Spleen (tissue), 11 donors: ENCODE results near the gene PITRM1. TPM values are rescaled to one million over a fixed set of nuclear protein-coding genes. Genes with fewer than 3 reads are reported as not detected.

Experiments used
- DNase-seq: peaks from one replicate; pipeline ENCODE4 v3.0.0-alpha.2; 2020
- H3K27ac ChIP-seq, 8 donors: fragments of 200-600 bp; sonication (generic) in 7 of 8; 1 replicate in 4 of 8; 2 replicates in 4 of 8; pipeline versions ENCODE4 v1.5.0 to v1.8.0; 2016 to 2021; ENCODE audit warnings: inconsistent platforms in 4 of 8, mild to moderate bottlenecking in 4 of 8, moderate library complexity in 1 of 8
- H3K27me3 ChIP-seq, 7 donors: fragments of 200-600 bp; sonication (generic) in 6 of 7; replicated peaks in 1 of 7; 1 replicate in 4 of 7; 2 replicates in 3 of 7; pipeline versions ENCODE4 v1.5.0 to v1.8.0; 2016 to 2021; ENCODE audit warnings: inconsistent platforms in 3 of 7, mild to moderate bottlenecking in 1 of 7
- H3K36me3 ChIP-seq, 6 donors: fragments of 200-600 bp; sonication (generic) in 5 of 6; 1 replicate in 4 of 6; 2 replicates in 2 of 6; pipeline versions ENCODE4 v1.5.0 to v1.8.0; 2016 to 2021; ENCODE audit warnings: inconsistent platforms in 2 of 6
- H3K4me1 ChIP-seq, 6 donors: fragments of 200-600 bp; sonication (generic) in 5 of 6; 1 replicate in 3 of 6; 2 replicates in 3 of 6; pipeline versions ENCODE4 v1.5.0 to v1.8.0; 2016 to 2021; ENCODE audit warnings: inconsistent platforms in 3 of 6
- H3K4me3 ChIP-seq, 8 donors: fragments of 200-600 bp; sonication (generic) in 7 of 8; 1 replicate in 4 of 8; 2 replicates in 4 of 8; pipeline versions ENCODE4 v1.5.0 to v1.8.0; 2016 to 2021; ENCODE audit warnings: inconsistent platforms in 4 of 8, mild to moderate bottlenecking in 4 of 8, moderate library complexity in 2 of 8
- H3K9me3 ChIP-seq, 8 donors: fragments of 200-600 bp; sonication (generic) in 7 of 8; 1 replicate in 4 of 8; 2 replicates in 4 of 8; pipeline versions ENCODE4 v1.5.0 to v1.8.0; 2016 to 2021; ENCODE audit warnings: inconsistent platforms in 4 of 8
- POLR2A ChIP-seq, 3 donors: fragments of 450-650 bp; IDR thresholded peaks; one replicate each; pipeline ENCODE4 v1.5.1; 2017; ENCODE audit warnings: antibody characterized with exemption in 3 of 3, mild to moderate bottlenecking in 1 of 3
- POLR2AphosphoS5 ChIP-seq, 3 donors: sonication (generic); formaldehyde crosslinking; IDR thresholded peaks; one replicate each; pipeline ENCODE4 v1.5.1; 2017; ENCODE audit warnings: antibody characterized with exemption in 3 of 3
- WGBS, 5 donors: extraction: QIAGEN DNeasy Blood & Tissue Kit in 3 of 5; methylation state at CpG; one replicate each; pipeline versions ENCODE4 v1.1.5 to v1.1.7; 2013 to 2018; 5-methylcytosine and 5-hydroxymethylcytosine counted together
- intact Hi-C: fragments of 100-400 bp; cut with DNase I; formaldehyde crosslinking; loops from one replicate; pipeline ENCODE4 v1.15.0; 2023; ENCODE audit warnings: low total_unique reads
- polyA plus RNA-seq, 3 donors: library from polyadenylated mRNA; stranded (reverse); fragments of 200-250 nt; gene quantifications; one replicate each; pipeline ENCODE4 v1.2.1, GENCODE V29; 2013
- total RNA-seq, 7 donors: library from RNA; depleted of rRNA in 3 of 7; stranded (reverse); fragments of >200 nt in 3 of 7; fragmentation: NEBNext Ultra II Directional in 4 of 7; extraction: Animal tissue kit (Norgen Biotek cat#: 25700) in 4 of 7; gene quantifications; one replicate each; pipeline versions ENCODE4 v1.1.0 to v1.2.1, GENCODE V29; 2016 to 2021
- TF ChIP-seq, protein P1 (sequence below), 11 experiments: fragments of 200-600 bp in 7 of 11; fragments of 450-650 bp in 4 of 11; sonication (generic) in 4 of 11; IDR thresholded peaks in 8 of 11; conservative IDR thresholded peaks in 3 of 11; 1 replicate in 7 of 11; 2 replicates in 4 of 11; pipeline versions ENCODE4 v1.4.0 to v1.8.0; 2016 to 2021; ENCODE audit warnings: antibody characterized with exemption in 11 of 11, inconsistent platforms in 4 of 11, mild to moderate bottlenecking in 1 of 11
- donor health status: healthy with polysubstance abuse.
- donor health status: DM: no; HTN: no; CAD: no; lungs with moderate emphysema.
- donor health status: DM: no; HTN: no; CAD: no.
- donor health status: Bipolar disorder and iron deficiency.
- donor health status: healthy.
- donor health status: DM: no; HTN: no; CAD: no.
- donor health status: DM: yes; HTN: yes; CAD: no.

The PITRM1 gene
- total and polyA plus RNA-seq, 10 donors: 38.5 to 63.2 (median 52.0) TPM

DNA sequence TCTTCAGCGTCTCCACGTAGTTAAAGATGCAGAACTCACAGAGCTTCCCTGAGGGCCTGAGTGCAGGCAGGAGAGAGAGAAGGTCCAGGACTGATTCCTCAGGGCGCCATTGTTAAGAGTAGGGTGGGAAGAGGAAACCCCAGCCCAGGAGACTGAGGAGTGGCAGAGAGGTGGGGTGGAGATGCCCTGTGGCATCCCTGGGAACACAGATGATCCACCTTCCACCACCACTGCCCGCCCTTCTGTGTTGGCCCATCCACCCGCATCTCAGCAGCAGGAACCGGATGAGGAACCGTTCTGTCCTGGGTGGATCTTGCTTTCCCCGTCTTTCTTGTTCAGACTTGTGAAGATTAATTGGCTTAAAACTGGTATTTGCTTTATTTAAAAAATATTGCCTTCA lies 56.9 kb downstream of the PITRM1 start:
- Histone ChIP-seq H3K4me3 (no peak overlapping the region), H3K27ac (no peak overlapping the region), H3K9me3 (no peaks in the 10 kb centered on the region), H3K4me1 (no peaks in the 10 kb centered on the region), H3K36me3 (peaks cover 0 to 92% (median 42%) of the 10 kb centered on the region in 6 donors), H3K27me3 (no peaks in the 10 kb centered on the region)
- 89 to 97% (median 95%) methylated on average over 8 of the region's 8 CpGs for WGBS, 5 donors
- TF ChIP-seq, protein P1, sequence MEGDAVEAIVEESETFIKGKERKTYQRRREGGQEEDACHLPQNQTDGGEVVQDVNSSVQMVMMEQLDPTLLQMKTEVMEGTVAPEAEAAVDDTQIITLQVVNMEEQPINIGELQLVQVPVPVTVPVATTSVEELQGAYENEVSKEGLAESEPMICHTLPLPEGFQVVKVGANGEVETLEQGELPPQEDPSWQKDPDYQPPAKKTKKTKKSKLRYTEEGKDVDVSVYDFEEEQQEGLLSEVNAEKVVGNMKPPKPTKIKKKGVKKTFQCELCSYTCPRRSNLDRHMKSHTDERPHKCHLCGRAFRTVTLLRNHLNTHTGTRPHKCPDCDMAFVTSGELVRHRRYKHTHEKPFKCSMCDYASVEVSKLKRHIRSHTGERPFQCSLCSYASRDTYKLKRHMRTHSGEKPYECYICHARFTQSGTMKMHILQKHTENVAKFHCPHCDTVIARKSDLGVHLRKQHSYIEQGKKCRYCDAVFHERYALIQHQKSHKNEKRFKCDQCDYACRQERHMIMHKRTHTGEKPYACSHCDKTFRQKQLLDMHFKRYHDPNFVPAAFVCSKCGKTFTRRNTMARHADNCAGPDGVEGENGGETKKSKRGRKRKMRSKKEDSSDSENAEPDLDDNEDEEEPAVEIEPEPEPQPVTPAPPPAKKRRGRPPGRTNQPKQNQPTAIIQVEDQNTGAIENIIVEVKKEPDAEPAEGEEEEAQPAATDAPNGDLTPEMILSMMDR (IDR thresholded peaks at IDR 0.05 in 8 of 11, conservative IDR thresholded peaks at IDR 0.05 in 3 of 11): no peak
- intact Hi-C loops: no loop called here
- DNase-seq: no peak

DNA sequence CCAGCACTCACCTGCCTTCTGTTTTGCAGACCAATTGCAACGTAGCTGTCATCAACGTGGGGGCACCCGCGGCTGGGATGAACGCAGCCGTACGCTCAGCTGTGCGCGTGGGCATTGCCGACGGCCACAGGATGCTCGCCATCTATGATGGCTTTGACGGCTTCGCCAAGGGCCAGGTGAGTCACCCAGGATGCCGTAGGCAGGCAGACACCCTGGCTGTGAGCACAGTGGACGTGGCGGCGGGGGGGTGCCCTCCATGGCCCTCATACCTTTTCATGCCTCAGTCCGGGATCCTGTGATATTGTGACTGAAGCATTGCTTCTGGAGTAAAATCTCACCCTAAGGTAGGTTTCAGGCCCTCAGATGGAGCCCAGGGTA lies 59.2 kb downstream of the PITRM1 start:
- Histone ChIP-seq H3K9me3 (no peaks in the 10 kb centered on the region), H3K27me3 (no peaks in the 10 kb centered on the region), H3K4me1 (no peaks in the 10 kb centered on the region), H3K4me3 (no peak overlapping the region), H3K27ac (no peak overlapping the region), H3K36me3 (peaks cover 0 to 95% (median 52%) of the 10 kb centered on the region in 6 donors)
- no peak for DNase-seq
- WGBS, 5 donors: 88 to 97% (median 96%) methylated on average over 7 to 19 of the region's 19 CpGs
- TF ChIP-seq POLR2A (IDR thresholded peaks at IDR 0.05) (no peak), POLR2AphosphoS5 (IDR thresholded peaks at IDR 0.05) (no peak)
- TF ChIP-seq, protein P1 (IDR thresholded peaks at IDR 0.05 in 8 of 11, conservative IDR thresholded peaks at IDR 0.05 in 3 of 11): no peak
- intact Hi-C loops: no loop called here

DNA sequence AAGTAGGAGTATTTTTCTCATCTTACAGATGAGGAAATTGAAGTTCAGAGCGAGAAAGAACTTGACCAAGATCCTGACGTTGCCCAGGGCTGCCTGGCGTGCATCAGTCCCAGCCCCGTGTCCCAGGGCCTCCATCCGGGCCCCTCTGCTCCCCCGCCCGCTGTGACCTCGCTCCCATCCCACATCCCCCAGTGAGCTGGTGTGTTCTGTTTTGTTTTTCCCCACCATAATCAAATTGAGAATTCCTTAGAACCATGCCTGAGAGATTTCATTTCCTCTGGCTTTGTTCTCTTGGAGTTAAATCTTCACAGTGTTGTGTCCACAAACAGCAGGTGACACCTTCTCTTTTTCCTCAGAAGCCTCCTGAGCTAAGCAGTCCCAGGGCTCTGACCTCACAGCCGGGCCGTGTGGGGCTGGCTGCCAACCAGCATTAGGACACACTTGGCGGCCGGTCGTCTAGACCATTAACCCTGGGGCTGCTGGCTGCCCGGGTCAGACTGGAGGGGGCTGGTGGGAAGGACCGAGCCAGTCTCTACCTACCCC lies 60.9 kb downstream of the PITRM1 start:
- TF ChIP-seq POLR2AphosphoS5 (IDR thresholded peaks at IDR 0.05): no peak
- TF ChIP-seq, protein P1 (IDR thresholded peaks at IDR 0.05 in 8 of 11, conservative IDR thresholded peaks at IDR 0.05 in 3 of 11): no peak
- TF ChIP-seq POLR2A (IDR thresholded peaks at IDR 0.05): no peak
- intact Hi-C loops: no loop called here
- Histone ChIP-seq H3K27ac (no peak overlapping the region), H3K4me1 (no peaks in the 10 kb centered on the region), H3K4me3 (no peak overlapping the region), H3K36me3 (peaks cover 0 to 93% (median 53%) of the 10 kb centered on the region in 6 donors), H3K9me3 (no peaks in the 10 kb centered on the region), H3K27me3 (no peaks in the 10 kb centered on the region)
- 73 to 85% (median 78%) methylated on average over 15 of the region's 15 CpGs for WGBS, 5 donors
- DNase-seq: no peak

DNA sequence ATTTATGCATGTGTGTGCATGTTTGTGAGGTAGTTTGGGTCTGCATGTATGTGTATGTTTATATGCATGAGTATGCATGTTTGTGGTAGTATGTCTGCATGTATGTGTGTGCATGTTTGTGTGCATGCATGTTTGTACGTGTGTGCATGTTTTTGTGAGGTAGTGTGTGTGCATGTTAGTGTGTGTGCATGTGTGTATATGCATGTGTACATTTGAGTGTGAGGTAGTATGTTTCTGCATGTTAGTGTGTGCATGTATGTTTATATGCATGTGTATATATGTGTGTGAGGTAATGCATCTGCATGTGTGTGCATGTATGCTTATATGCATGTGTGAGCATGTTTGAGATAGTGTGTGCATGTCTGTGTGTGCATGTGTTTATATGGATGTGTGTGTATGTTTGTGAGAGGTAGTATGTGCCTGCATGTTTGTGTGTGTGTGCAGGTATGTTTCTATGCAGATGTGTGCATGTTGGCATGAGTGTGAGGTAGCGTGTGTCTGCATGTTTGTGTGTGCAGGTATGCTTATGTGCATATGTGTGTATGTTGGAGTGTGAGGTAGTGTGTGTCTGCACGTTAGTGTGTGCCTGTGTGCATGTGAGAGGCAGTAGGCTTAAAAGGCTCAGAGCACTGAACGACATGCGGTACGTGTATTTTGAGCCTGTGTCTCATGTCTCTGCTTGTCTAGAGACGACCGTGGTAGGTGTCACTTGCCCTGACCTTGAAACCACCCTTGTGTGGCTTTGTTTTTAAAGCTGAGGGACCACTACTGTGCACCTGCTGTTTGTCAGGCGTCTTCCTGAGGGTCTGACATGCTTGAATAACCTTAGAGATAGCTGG lies 61.6 kb downstream of the PITRM1 start:
- Histone ChIP-seq H3K9me3 (no peaks in the 10 kb centered on the region), H3K4me3 (no peak overlapping the region), H3K36me3 (peaks cover 0 to 86% (median 47%) of the 10 kb centered on the region in 6 donors), H3K27me3 (no peaks in the 10 kb centered on the region), H3K27ac (no peak overlapping the region), H3K4me1 (no peaks in the 10 kb centered on the region)
- DNase-seq: no peak
- WGBS, 5 donors: 83 to 88% (median 87%) methylated on average over 9 of the region's 9 CpGs
- TF ChIP-seq, protein P1 (IDR thresholded peaks at IDR 0.05 in 8 of 11, conservative IDR thresholded peaks at IDR 0.05 in 3 of 11): no peak
- TF ChIP-seq POLR2AphosphoS5 (IDR thresholded peaks at IDR 0.05) (no peak), POLR2A (IDR thresholded peaks at IDR 0.05) (no peak)
- intact Hi-C loops: no loop called here
